Liver (tissue), 9 donors: ENCODE measurements around the gene EXO1. TPM values are rescaled to one million over a fixed set of nuclear protein-coding genes. Genes with fewer than 3 reads are reported as not detected.

ENCODE experiments used
- DNase-seq: peaks from one replicate; pipeline ENCODE4 v3.0.0-alpha.2; 2017; ENCODE audit warnings: low spot score
- H3K27ac ChIP-seq, 2 donors: one replicate each; pipeline ENCODE4 v1.7.0; 2013; ENCODE audit warnings: inconsistent platforms in 2 of 2, low read length in 2 of 2, control low read depth in 1 of 2, low read depth in 1 of 2, mild to moderate bottlenecking in 1 of 2
- H3K27me3 ChIP-seq, 4 donors: one replicate each; pipeline versions ENCODE4 v1.6.1 to v1.7.0; 2013; ENCODE audit warnings: low read length in 3 of 4, inconsistent platforms in 1 of 4, mild to moderate bottlenecking in 1 of 4, moderate library complexity in 1 of 4; ENCODE audit not compliant: control insufficient read depth in 4 of 4, insufficient read depth in 4 of 4
- H3K36me3 ChIP-seq, 4 donors: one replicate each; pipeline versions ENCODE4 v1.6.1 to v1.7.0; 2013; ENCODE audit warnings: low read length in 3 of 4, mild to moderate bottlenecking in 3 of 4, low read depth in 1 of 4, moderate library complexity in 1 of 4; ENCODE audit not compliant: control insufficient read depth in 4 of 4, insufficient read depth in 3 of 4
- H3K4me1 ChIP-seq, 4 donors: one replicate each; pipeline versions ENCODE4 v1.6.1 to v1.7.0; 2013; ENCODE audit warnings: low read length in 3 of 4, mild to moderate bottlenecking in 3 of 4, moderate library complexity in 1 of 4; ENCODE audit not compliant: control insufficient read depth in 4 of 4, insufficient read depth in 4 of 4
- H3K4me3 ChIP-seq, 3 donors: one replicate each; pipeline versions ENCODE4 v1.6.1 to v1.7.0; 2013; ENCODE audit warnings: low read length in 3 of 3, control low read depth in 1 of 3, low read depth in 1 of 3, mild to moderate bottlenecking in 1 of 3
- H3K9ac ChIP-seq, 2 donors: one replicate each; pipeline ENCODE4 v1.7.0; 2013; ENCODE audit warnings: low read length in 2 of 2, mild to moderate bottlenecking in 2 of 2, moderate library complexity in 2 of 2, control low read depth in 1 of 2, low read depth in 1 of 2
- H3K9me3 ChIP-seq, 4 donors: one replicate each; pipeline versions ENCODE4 v1.6.1 to v1.7.0; 2013; ENCODE audit warnings: low read length in 3 of 4; ENCODE audit not compliant: control insufficient read depth in 4 of 4
- ATF3 ChIP-seq: IDR thresholded peaks from 2 replicates; pipeline ENCODE4 v1.6.1; 2016; ENCODE audit warnings: antibody characterized with exemption
- CTCF ChIP-seq: fragments of 150-350 bp; IDR thresholded peaks from 2 replicates; pipeline ENCODE4 v1.5.1; 2017; ENCODE audit warnings: improper control_type of control experiment, low read depth, low read length; ENCODE audit not compliant: missing input control
- EGR1 ChIP-seq, 2 donors: IDR thresholded peaks; 2 replicates each; pipeline ENCODE4 v1.6.1; 2016 to 2018; ENCODE audit warnings: antibody characterized with exemption in 2 of 2, low read depth in 2 of 2
- FOXA1 ChIP-seq: IDR thresholded peaks from 2 replicates; pipeline ENCODE4 v1.6.1; 2016; ENCODE audit warnings: antibody characterized with exemption
- FOXA2 ChIP-seq: IDR thresholded peaks from 2 replicates; pipeline ENCODE4 v1.6.1; 2016; ENCODE audit warnings: antibody characterized with exemption
- GABPA ChIP-seq, 2 donors: IDR thresholded peaks in 1 of 2; conservative IDR thresholded peaks in 1 of 2; 2 replicates each; pipeline ENCODE4 v1.6.1; 2016; ENCODE audit warnings: antibody characterized with exemption in 2 of 2, mild to moderate bottlenecking in 1 of 2, moderate library complexity in 1 of 2
- HNF4A ChIP-seq, 2 donors: conservative IDR thresholded peaks; 2 replicates each; pipeline ENCODE4 v1.6.1; 2016; ENCODE audit warnings: antibody characterized with exemption in 2 of 2, mild to moderate bottlenecking in 2 of 2
- HNF4G ChIP-seq: IDR thresholded peaks from 2 replicates; pipeline ENCODE4 v1.6.1; 2016; ENCODE audit warnings: antibody characterized with exemption
- JUND ChIP-seq, 2 donors: IDR thresholded peaks; 2 replicates each; pipeline ENCODE4 v1.6.1; 2016; ENCODE audit warnings: antibody characterized with exemption in 2 of 2
- MAX ChIP-seq: IDR thresholded peaks from 2 replicates; pipeline ENCODE4 v1.6.1; 2016; ENCODE audit warnings: antibody characterized with exemption
- NR2F2 ChIP-seq: IDR thresholded peaks from 2 replicates; pipeline ENCODE4 v1.6.1; 2016; ENCODE audit warnings: antibody characterized with exemption
- RAD21 ChIP-seq, 2 donors: IDR thresholded peaks; 2 replicates each; pipeline ENCODE4 v1.6.1; 2016; ENCODE audit warnings: antibody characterized with exemption in 2 of 2, mild to moderate bottlenecking in 2 of 2
- REST ChIP-seq: IDR thresholded peaks from 2 replicates; pipeline ENCODE4 v1.6.1; 2016; ENCODE audit warnings: antibody characterized with exemption, mild to moderate bottlenecking
- RXRA ChIP-seq, 2 donors: IDR thresholded peaks; 2 replicates each; pipeline ENCODE4 v1.6.1; 2017 to 2018; ENCODE audit warnings: antibody characterized with exemption in 2 of 2, mild to moderate bottlenecking in 1 of 2
- SP1 ChIP-seq: IDR thresholded peaks from 2 replicates; pipeline ENCODE4 v1.6.1; 2018; ENCODE audit warnings: antibody characterized with exemption, mild to moderate bottlenecking
- TAF1 ChIP-seq: conservative IDR thresholded peaks from 2 replicates; pipeline ENCODE4 v1.6.1; 2016; ENCODE audit warnings: antibody characterized with exemption, mild to moderate bottlenecking
- YY1 ChIP-seq: IDR thresholded peaks from 2 replicates; pipeline ENCODE4 v1.6.1; 2016; ENCODE audit warnings: antibody characterized with exemption, mild to moderate bottlenecking
- ZBTB33 ChIP-seq: IDR thresholded peaks from 2 replicates; pipeline ENCODE4 v1.6.1; 2016; ENCODE audit warnings: antibody characterized with exemption
- WGBS: extraction: QIAGEN DNeasy Blood & Tissue Kit; methylation state at CpG from one replicate; pipeline ENCODE4 v1.1.7; 2013; 5-methylcytosine and 5-hydroxymethylcytosine counted together
- polyA plus RNA-seq, 2 donors: library from polyadenylated mRNA; stranded (reverse) in 1 of 2; unstranded in 1 of 2; fragments of 200-250 nt in 1 of 2; fragments of >200 nt in 1 of 2; fragmentation: Nextera tagmentation in 1 of 2; extraction: Ambion mirVana in 1 of 2; gene quantifications; one replicate each; pipeline versions ENCODE4 v1.2.1 to v1.2.3, GENCODE V29; 2013 to 2015
- total RNA-seq, 2 donors: library from RNA; depleted of rRNA; stranded (reverse); fragments of >200 nt; gene quantifications; one replicate each; pipeline ENCODE4 v1.2.3, GENCODE V29; 2014
- donor health status: healthy.
- donor health status: healthy.
- donor health status: healthy.
- donor health status: healthy.
- donor health status: healthy.

The EXO1 gene
- total and polyA plus RNA-seq, 4 donors: 0.25 to 16.2 (median 0.48) TPM

GRCh38 chr1:241810769-241811405, 37.1 kb upstream of the EXO1 start:
- Histone ChIP-seq H3K9me3 (no peaks in the 10 kb centered on the region), H3K4me1 (no peaks in the 10 kb centered on the region), H3K27ac (no peak overlapping the region), H3K9ac (no peak overlapping the region), H3K27me3 (no peaks in the 10 kb centered on the region), H3K36me3 (no peaks in the 10 kb centered on the region), H3K4me3 (no peak overlapping the region)
- TF ChIP-seq RXRA (IDR thresholded peaks at IDR 0.05) (no peak), HNF4A (conservative IDR thresholded peaks at IDR 0.05) (no peak), REST (no peak), CTCF (no peak), EGR1 (IDR thresholded peaks at IDR 0.05; ENCODE audit: low read depth in 2 of 2) (no peak), RAD21 (IDR thresholded peaks at IDR 0.05) (no peak), ATF3 (no peak), NR2F2 (no peak), YY1 (no peak), TAF1 (no peak), FOXA2 (no peak), GABPA (IDR thresholded peaks at IDR 0.05 in 1 of 2, conservative IDR thresholded peaks at IDR 0.05 in 1 of 2) (no peak), FOXA1 (no peak), ZBTB33 (no peak), MAX (no peak), HNF4G (no peak), JUND (IDR thresholded peaks at IDR 0.05) (no peak), SP1 (no peak)
- no peak for DNase-seq
- 80% methylated on average over 8 of the region's 8 CpGs for WGBS
